Caco-2 (cell line): ENCODE data around the gene GPC6. TPM values are rescaled to one million over a fixed set of nuclear protein-coding genes. Genes with fewer than 3 reads are reported as not detected.

ENCODE experiments used
- BruUV-seq: library from RNA; stranded (reverse); fragments of 400-500 nt; replicated peaks from 2 replicates; lab custom pipeline; 2021; lab: Mats Ljungman, UMichigan
- CTCF ChIA-PET: fragments of 300-600 bp; sonication (Branson Sonifier 250); formaldehyde crosslinking; loops from one replicate; lab custom pipeline; 2022; ENCODE audit warnings: antibody characterized with exemption; lab: Charles Lee
- POLR2A ChIA-PET: fragments of 300-600 bp; sonication (Branson Sonifier 250); formaldehyde crosslinking; loops from one replicate; lab custom pipeline; 2022; ENCODE audit warnings: antibody characterized with exemption; lab: Charles Lee
- DNase-seq, 2 experiments: peaks; one replicate each; pipeline versions ENCODE4 v3.0.0 to v3.0.0-alpha.2; 2020 to 2022
- H3K27me3 ChIP-seq: replicated peaks from 2 replicates; pipeline ENCODE4 v1.6.0; 2011; ENCODE audit warnings: low read length; ENCODE audit not compliant: control insufficient read depth, insufficient read depth
- H3K36me3 ChIP-seq: 2 replicates; pipeline ENCODE4 v1.5.1; 2011; ENCODE audit warnings: low read length; ENCODE audit not compliant: control insufficient read depth, insufficient read depth
- H3K4me1 ChIP-seq: fragments of 250-450 bp; sonication (Bioruptor Pico); 2 replicates; pipeline ENCODE4 v1.5.1; 2020; ENCODE audit warnings: mild to moderate bottlenecking
- H3K4me3 ChIP-seq: 2 replicates; pipeline ENCODE4 v1.5.1; 2011; ENCODE audit warnings: low read depth, mild to moderate bottlenecking, control low read depth, low read length
- H3K9me3 ChIP-seq: fragments of 250-450 bp; sonication (Bioruptor Pico); 2 replicates; pipeline ENCODE4 v1.5.1; 2020; ENCODE audit warnings: mild to moderate bottlenecking, moderate library complexity
- H3K27ac Mint-ChIP-seq: one replicate; pipeline ENCODE4 v1.8.0; 2022; ENCODE audit warnings: mixed read lengths; ENCODE audit not compliant: unreplicated experiment
- H3K27me3 Mint-ChIP-seq: one replicate; pipeline ENCODE4 v1.8.0; 2022; ENCODE audit warnings: mixed read lengths; ENCODE audit not compliant: insufficient read depth, unreplicated experiment
- H3K36me3 Mint-ChIP-seq: one replicate; pipeline ENCODE4 v1.8.0; 2022; ENCODE audit warnings: mild to moderate bottlenecking, mixed read lengths; ENCODE audit not compliant: insufficient read depth, unreplicated experiment
- H3K4me1 Mint-ChIP-seq: one replicate; pipeline ENCODE4 v1.8.0; 2022; ENCODE audit warnings: low read depth, mixed read lengths; ENCODE audit not compliant: unreplicated experiment
- H3K4me3 Mint-ChIP-seq: one replicate; pipeline ENCODE4 v1.8.0; 2022; ENCODE audit warnings: mild to moderate bottlenecking, moderate library complexity, mixed read lengths; ENCODE audit not compliant: unreplicated experiment
- H3K9me3 Mint-ChIP-seq: one replicate; pipeline ENCODE4 v1.8.0; 2022; ENCODE audit warnings: mixed read lengths; ENCODE audit not compliant: unreplicated experiment
- intact Hi-C: fragments of 100-400 bp; cut with micrococcal nuclease; formaldehyde crosslinking; loops from one replicate; pipeline ENCODE4 v1.10.0; 2022; ENCODE audit not compliant: unreplicated experiment
- total RNA-seq: library from RNA; stranded (reverse); gene quantifications from 2 replicates; pipeline ENCODE4 v1.2.3, GENCODE V29; 2022
- TF ChIP-seq, protein P1 (sequence below), 2 experiments: fragments of 200-600 bp in 1 of 2; IDR thresholded peaks; 1 replicate in 1 of 2; 2 replicates in 1 of 2; pipeline versions ENCODE4 v1.5.1 to v1.8.0; 2011 to 2022; ENCODE audit warnings: antibody characterized with exemption in 1 of 2, control low read depth in 1 of 2, inconsistent platforms in 1 of 2, low read depth in 1 of 2, low read length in 1 of 2, mild to moderate bottlenecking in 1 of 2, moderate library complexity in 1 of 2; ENCODE audit not compliant: insufficient read depth in 1 of 2, severe bottlenecking in 1 of 2, unreplicated experiment in 1 of 2

Gene GPC6
- total RNA-seq, 1 experiment from 2014 or later, result 0.16 TPM

DNA sequence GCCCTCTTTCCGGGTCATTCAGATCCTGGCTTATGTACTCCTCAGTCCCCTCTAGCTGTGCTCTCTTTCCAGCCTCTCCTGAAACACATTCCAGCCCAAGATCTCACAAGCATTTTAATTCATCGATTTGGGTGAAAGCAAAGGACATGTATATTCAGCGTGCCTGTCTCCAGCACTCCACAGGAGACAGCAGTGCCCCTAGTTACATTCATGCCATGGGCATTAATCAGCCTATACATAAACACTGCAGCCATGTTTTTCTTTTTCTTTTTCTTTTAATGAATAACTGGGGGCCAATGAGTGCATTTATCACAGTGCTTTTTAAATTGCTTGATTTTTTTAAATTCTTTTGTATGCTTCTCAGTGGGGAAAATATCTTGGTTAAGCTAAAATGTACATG, 1053.7 kb downstream of the GPC6 start:
- DNase-seq, result no peak
- intact Hi-C loops, result no loop called here
- H3K27me3 Mint-ChIP-seq, result peaks cover 6% of the 10 kb centered on the region
- Histone ChIP-seq H3K27me3 (no peaks in the 10 kb centered on the region; the same call in 1 of the 2 replicates), H3K9me3 (no peaks in the 10 kb centered on the region), H3K36me3 (no peaks in the 10 kb centered on the region), H3K4me3 (no peak overlapping the region), H3K4me1 (no peaks in the 10 kb centered on the region)
- ChIA-PET POLR2A (no interaction called here), CTCF (no interaction called here)
- no peak overlapping the region for H3K4me3 Mint-ChIP-seq
- H3K27ac Mint-ChIP-seq, result no peak overlapping the region
- no peaks in the 10 kb centered on the region for H3K36me3 Mint-ChIP-seq
- TF ChIP-seq, protein P1, sequence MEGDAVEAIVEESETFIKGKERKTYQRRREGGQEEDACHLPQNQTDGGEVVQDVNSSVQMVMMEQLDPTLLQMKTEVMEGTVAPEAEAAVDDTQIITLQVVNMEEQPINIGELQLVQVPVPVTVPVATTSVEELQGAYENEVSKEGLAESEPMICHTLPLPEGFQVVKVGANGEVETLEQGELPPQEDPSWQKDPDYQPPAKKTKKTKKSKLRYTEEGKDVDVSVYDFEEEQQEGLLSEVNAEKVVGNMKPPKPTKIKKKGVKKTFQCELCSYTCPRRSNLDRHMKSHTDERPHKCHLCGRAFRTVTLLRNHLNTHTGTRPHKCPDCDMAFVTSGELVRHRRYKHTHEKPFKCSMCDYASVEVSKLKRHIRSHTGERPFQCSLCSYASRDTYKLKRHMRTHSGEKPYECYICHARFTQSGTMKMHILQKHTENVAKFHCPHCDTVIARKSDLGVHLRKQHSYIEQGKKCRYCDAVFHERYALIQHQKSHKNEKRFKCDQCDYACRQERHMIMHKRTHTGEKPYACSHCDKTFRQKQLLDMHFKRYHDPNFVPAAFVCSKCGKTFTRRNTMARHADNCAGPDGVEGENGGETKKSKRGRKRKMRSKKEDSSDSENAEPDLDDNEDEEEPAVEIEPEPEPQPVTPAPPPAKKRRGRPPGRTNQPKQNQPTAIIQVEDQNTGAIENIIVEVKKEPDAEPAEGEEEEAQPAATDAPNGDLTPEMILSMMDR (IDR thresholded peaks at IDR 0.05; ENCODE audit: insufficient read depth in 1 of 2, low read depth in 1 of 2, low read length in 1 of 2, severe bottlenecking in 1 of 2, unreplicated experiment in 1 of 2), result no peak
- BruUV-seq, result no TSS peak
- no peaks in the 10 kb centered on the region for H3K4me1 Mint-ChIP-seq
- no peaks in the 10 kb centered on the region for H3K9me3 Mint-ChIP-seq

DNA sequence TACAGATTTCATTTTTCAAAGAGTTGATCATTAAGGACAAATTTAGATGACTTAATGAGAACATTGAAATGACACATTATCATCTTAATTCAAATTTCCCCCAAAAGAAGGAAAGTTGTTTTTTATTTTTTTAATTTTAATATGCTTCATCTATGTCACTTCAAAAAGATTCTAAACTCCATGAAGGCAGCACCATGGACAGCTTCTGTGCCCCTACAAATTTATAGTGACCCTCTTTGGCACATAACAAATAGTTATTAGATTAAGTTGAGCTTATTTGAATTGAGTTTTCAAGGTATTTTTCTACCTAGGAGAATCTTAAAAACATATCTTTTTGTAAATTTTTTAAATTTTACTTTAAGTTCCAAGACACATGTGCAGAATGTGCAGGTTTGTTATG, 1054.2 kb downstream of the GPC6 start:
- Histone ChIP-seq H3K36me3 (no peaks in the 10 kb centered on the region), H3K4me1 (no peaks in the 10 kb centered on the region), H3K27me3 (no peaks in the 10 kb centered on the region; the same call in 1 of the 2 replicates), H3K9me3 (no peaks in the 10 kb centered on the region), H3K4me3 (no peak overlapping the region)
- Mint-ChIP-seq H3K27ac (no peak overlapping the region), H3K9me3 (no peaks in the 10 kb centered on the region), H3K27me3 (peaks cover 6% of the 10 kb centered on the region), H3K4me3 (no peak overlapping the region), H3K36me3 (no peaks in the 10 kb centered on the region), H3K4me1 (no peaks in the 10 kb centered on the region)
- BruUV-seq, result no TSS peak
- CTCF ChIA-PET, result no interaction called here
- POLR2A ChIA-PET, result no interaction called here
- intact Hi-C loops, result no loop called here
- TF ChIP-seq, protein P1 (IDR thresholded peaks at IDR 0.05; ENCODE audit: insufficient read depth in 1 of 2, low read depth in 1 of 2, low read length in 1 of 2, severe bottlenecking in 1 of 2, unreplicated experiment in 1 of 2), result no peak
- DNase-seq, result no peak

DNA sequence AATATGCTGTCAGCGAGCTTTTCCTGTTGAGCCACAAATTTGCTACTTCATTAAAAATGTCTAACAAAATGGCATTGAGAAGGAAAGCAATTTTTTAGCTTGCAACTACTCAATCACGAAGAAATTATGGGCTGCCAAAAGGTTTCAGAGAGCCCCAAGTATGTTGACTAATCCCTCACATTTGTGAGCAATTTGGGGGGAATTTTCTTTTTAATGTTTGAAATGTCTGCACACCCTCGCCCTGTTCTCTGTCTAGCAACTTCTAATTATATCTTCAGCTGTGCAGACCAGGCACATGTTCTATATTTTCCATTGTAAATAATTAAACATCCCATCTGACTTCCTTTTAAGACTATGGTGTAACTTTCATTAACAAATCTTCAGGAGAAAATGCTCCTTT, 1060.0 kb downstream of the GPC6 start:
- H3K27me3 ChIP-seq, result no peaks in the 10 kb centered on the region; the same call in 1 of the 2 replicates
- POLR2A ChIA-PET, result no interaction called here
- CTCF ChIA-PET, result no interaction called here
- TF ChIP-seq, protein P1 (IDR thresholded peaks at IDR 0.05; ENCODE audit: insufficient read depth in 1 of 2, low read depth in 1 of 2, low read length in 1 of 2, severe bottlenecking in 1 of 2, unreplicated experiment in 1 of 2), result no peak
- Mint-ChIP-seq H3K4me3 (no peak overlapping the region), H3K27ac (no peak overlapping the region), H3K36me3 (no peaks in the 10 kb centered on the region), H3K4me1 (no peaks in the 10 kb centered on the region), H3K9me3 (no peaks in the 10 kb centered on the region), H3K27me3 (peaks cover 3% of the 10 kb centered on the region)
- DNase-seq, result no peak
- no peaks in the 10 kb centered on the region for H3K4me1 ChIP-seq
- intact Hi-C loops, result no loop called here
- H3K4me3 ChIP-seq, result no peak overlapping the region
- H3K36me3 ChIP-seq, result no peaks in the 10 kb centered on the region
- BruUV-seq, result no TSS peak
- H3K9me3 ChIP-seq, result no peaks in the 10 kb centered on the region
